ENCODE measurements around the gene ADAMTS17. TPM values are rescaled to one million over a fixed set of nuclear protein-coding genes. Genes with fewer than 3 reads are reported as not detected.

The ADAMTS17 gene
- total and polyA plus RNA-seq, 8 donors = 4.2 to 16.4 (median 10.8) TPM

DNA sequence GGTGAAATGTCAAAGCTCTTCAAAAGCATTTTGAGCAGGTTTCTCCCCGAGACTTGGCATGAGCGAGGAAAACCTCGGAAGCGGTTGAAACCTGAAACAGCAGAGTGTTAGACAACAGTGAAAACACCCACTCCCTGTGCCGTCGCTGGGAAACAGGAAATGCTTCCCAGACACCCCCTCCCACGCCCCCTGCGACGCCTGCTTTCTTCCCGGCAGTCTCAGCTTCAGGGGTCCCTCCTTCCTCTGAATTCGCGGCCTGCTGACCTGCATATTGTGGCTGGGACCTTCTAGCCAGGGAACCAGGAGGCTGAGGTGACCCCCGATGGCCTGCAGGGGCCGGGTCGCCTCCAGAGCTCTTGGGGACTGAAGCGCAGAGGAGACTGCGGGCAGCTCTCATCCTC is 357.9 kb downstream of the ADAMTS17 start:
- no peaks in the 10 kb centered on the region for H3K36me3 ChIP-seq
- intact Hi-C loops (cut with DNase I) = no loop called here
- no peak overlapping the region for H3K27ac ChIP-seq
- no peak for FAIRE-seq
- TF ChIP-seq, protein P1, sequence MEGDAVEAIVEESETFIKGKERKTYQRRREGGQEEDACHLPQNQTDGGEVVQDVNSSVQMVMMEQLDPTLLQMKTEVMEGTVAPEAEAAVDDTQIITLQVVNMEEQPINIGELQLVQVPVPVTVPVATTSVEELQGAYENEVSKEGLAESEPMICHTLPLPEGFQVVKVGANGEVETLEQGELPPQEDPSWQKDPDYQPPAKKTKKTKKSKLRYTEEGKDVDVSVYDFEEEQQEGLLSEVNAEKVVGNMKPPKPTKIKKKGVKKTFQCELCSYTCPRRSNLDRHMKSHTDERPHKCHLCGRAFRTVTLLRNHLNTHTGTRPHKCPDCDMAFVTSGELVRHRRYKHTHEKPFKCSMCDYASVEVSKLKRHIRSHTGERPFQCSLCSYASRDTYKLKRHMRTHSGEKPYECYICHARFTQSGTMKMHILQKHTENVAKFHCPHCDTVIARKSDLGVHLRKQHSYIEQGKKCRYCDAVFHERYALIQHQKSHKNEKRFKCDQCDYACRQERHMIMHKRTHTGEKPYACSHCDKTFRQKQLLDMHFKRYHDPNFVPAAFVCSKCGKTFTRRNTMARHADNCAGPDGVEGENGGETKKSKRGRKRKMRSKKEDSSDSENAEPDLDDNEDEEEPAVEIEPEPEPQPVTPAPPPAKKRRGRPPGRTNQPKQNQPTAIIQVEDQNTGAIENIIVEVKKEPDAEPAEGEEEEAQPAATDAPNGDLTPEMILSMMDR (IDR thresholded peaks at IDR 0.05) = no peak
- WGBS, 2 donors = 80 to 84% methylated on average over 17 of the region's 17 CpGs
- no peak overlapping the region for H3K4me3 ChIP-seq
- no peaks in the 10 kb centered on the region for H3K27me3 ChIP-seq
- ATAC-seq = no peak
- peak in 1 of 6 donors; percentile 31 for DNase-seq
- H3K9me3 ChIP-seq = no peaks in the 10 kb centered on the region
- no peaks in the 10 kb centered on the region for H3K4me1 ChIP-seq

DNA sequence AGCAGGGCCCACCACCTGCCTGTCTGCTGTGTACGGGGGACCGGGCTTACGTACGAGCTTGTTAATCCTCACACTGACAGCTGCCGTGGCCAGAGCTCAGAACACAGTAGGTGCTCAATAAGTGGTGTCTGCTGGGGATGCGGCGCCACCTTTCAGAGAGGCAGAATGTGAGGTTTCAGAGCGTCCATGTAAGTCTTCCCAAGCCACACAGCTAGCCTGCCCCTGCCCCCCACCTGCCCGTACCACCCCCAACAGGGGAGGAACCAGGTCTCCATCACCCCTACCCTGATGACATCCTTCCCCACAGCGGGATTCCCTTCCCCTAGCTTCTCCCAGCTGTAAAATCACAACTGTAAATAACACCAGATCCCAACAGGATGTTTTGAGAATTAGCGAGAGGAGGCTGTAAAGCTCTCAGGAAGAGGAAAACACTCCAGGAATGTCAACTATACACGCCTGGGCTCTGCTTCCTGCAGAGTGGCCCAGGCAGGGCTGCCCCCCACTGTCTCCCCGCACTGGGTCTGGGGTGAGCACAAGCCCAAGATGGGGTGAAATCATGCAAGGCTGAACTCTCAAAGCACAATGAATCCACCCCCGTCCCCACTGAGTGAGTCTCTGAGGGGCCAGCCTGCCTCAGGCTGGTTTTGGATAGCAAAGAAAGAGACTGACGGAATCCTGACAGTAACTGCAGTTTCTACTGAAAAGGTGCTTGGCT is 358.4 kb downstream of the ADAMTS17 start:
- H3K4me1 ChIP-seq = no peaks in the 10 kb centered on the region
- no peaks in the 10 kb centered on the region for H3K36me3 ChIP-seq
- no peak for FAIRE-seq
- 81 to 82% methylated on average over 15 of the region's 15 CpGs for WGBS, 2 donors
- TF ChIP-seq, protein P1 (IDR thresholded peaks at IDR 0.05) = no peak
- no peak for ATAC-seq
- intact Hi-C loops (cut with DNase I) = no loop called here
- peak in 1 of 6 donors; percentile 16 for DNase-seq
- H3K4me3 ChIP-seq = no peak overlapping the region
- no peaks in the 10 kb centered on the region for H3K9me3 ChIP-seq
- no peak overlapping the region for H3K27ac ChIP-seq
- H3K27me3 ChIP-seq = no peaks in the 10 kb centered on the region

DNA sequence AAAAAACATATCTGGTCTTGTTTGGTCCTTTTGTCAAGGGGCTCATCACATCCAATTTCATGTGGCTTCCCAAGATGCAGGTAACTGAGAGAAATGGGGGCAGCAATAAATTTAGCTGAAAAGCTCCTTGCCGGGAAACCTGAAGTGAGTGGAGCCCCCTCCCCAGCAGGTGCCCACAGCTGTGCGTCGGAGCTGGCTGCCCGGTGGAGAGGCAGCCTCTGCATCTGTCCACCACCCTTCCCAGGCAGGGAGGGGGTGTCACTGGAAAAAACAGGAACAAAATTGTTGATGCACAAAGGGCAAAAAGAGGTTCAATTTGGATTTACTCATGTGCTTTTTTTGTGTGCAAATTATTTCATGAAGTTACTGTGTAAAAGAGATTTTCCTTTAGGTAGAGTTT is 359.1 kb downstream of the ADAMTS17 start:
- no peaks in the 10 kb centered on the region for H3K27me3 ChIP-seq
- WGBS, 2 donors = 87 to 88% methylated on average over 4 of the region's 4 CpGs
- no peak overlapping the region for H3K27ac ChIP-seq
- TF ChIP-seq, protein P1 (IDR thresholded peaks at IDR 0.05) = no peak
- H3K9me3 ChIP-seq = no peaks in the 10 kb centered on the region
- no peak overlapping the region for H3K4me3 ChIP-seq
- H3K4me1 ChIP-seq = no peaks in the 10 kb centered on the region
- no peaks in the 10 kb centered on the region for H3K36me3 ChIP-seq
- intact Hi-C loops (cut with DNase I) = no loop called here
- DNase-seq (no peak), ATAC-seq (no peak), FAIRE-seq (no peak)

DNA sequence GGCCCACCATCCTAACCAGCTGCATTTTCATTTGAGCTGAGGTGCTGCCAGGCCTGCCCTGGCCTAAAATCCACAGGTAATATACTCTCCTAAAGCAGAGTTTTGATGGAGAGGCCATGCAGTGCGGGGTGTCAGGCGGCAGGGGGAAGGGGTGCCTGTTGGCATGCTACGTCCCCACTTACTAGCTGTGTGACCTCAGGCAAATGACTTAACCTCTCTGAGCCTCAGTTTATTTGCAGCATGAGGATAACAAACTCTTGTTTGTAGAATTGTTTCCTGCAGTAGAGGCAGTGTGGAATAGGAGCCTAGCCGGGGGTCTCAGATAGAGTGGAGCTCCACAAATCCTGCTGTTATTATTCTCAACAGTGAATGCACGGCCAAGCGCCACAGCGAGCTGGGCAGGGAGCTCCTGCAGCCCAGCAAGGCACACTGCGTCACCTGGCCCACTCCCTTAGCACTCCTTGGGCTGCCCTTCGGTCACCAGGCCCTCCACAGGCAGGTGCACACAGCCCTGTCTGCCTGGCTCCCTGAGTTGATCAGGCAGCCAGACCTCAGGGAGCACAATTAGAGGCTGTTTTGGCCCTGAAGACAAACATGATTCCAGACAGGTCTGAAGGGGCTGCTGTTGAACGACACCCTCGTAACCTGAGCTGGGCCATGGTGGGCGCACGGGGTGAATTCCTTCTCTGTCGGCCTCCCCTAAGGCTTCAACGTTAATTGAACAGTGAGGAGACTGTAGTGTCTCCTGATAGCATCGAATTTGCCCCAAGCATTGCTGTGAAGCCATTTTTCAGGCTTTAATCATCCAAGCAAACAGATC is 359.7 kb downstream of the ADAMTS17 start:
- no peak for FAIRE-seq
- 91% methylated on average over 16 of the region's 16 CpGs for WGBS, 2 donors

More for the DNA sequence above, 359.7 kb downstream of the ADAMTS17 start:
- Histone ChIP-seq H3K27ac (no peak overlapping the region), H3K4me3 (no peak overlapping the region), H3K27me3 (no peaks in the 10 kb centered on the region), H3K4me1 (no peaks in the 10 kb centered on the region), H3K9me3 (no peaks in the 10 kb centered on the region), H3K36me3 (no peaks in the 10 kb centered on the region)
- TF ChIP-seq, protein P1 (IDR thresholded peaks at IDR 0.05) = no peak
- DNase-seq = no peak
- intact Hi-C loops (cut with DNase I) = no loop called here
- no peak for ATAC-seq
